Muscle layer of duodenum (tissue), 2 donors: ENCODE measurements around the gene GBF1.

ENCODE experiments used
- H3K27ac ChIP-seq: one replicate; pipeline ENCODE4 v1.7.0; 2013; ENCODE audit warnings: mild to moderate bottlenecking, low read length
- H3K27me3 ChIP-seq: one replicate; pipeline ENCODE4 v1.7.0; 2013; ENCODE audit warnings: low read depth, mild to moderate bottlenecking, control low read depth, low read length
- H3K36me3 ChIP-seq, 2 donors: one replicate each; pipeline ENCODE4 v1.7.0; 2013; ENCODE audit warnings: low read length in 2 of 2, control low read depth in 1 of 2, mild to moderate bottlenecking in 1 of 2; ENCODE audit not compliant: insufficient read depth in 2 of 2, control insufficient read depth in 1 of 2
- H3K4me1 ChIP-seq, 2 donors: one replicate each; pipeline ENCODE4 v1.7.0; 2013; ENCODE audit warnings: low read length in 2 of 2, mild to moderate bottlenecking in 2 of 2, control low read depth in 1 of 2, moderate library complexity in 1 of 2; ENCODE audit not compliant: insufficient read depth in 2 of 2, control insufficient read depth in 1 of 2
- H3K4me3 ChIP-seq, 2 donors: one replicate each; pipeline ENCODE4 v1.7.0; 2013; ENCODE audit warnings: low read length in 2 of 2, low read depth in 1 of 2, mild to moderate bottlenecking in 1 of 2
- H3K9me3 ChIP-seq, 2 donors: one replicate each; pipeline ENCODE4 v1.7.0; 2013; ENCODE audit warnings: low read length in 2 of 2, control low read depth in 1 of 2, mild to moderate bottlenecking in 1 of 2; ENCODE audit not compliant: control insufficient read depth in 1 of 2
- donor health status: healthy.

The GBF1 gene

DNA sequence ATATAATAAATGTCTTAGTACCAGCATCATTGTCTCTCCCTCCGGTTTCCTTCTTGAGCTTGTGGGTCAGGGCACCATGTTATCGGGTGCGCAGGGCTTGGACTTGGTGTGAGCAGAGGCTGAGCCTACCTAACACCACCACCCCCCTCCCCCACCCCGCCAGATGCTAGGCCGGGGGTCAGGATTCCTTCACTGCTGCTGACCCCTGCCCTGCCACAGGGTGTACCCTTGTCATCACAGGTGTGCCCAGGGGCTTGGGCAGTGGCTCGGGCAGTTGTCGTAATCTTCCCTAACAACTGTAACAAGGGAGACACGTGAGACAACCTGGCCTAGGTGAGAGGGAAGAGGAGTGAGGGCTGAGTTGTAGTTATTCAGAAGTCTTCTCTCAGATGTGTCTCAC, 137.5 kb downstream of the GBF1 start:
- Histone ChIP-seq H3K36me3 (peaks cover 31 to 53% of the 10 kb centered on the region in 2 donors), H3K9me3 (no peaks in the 10 kb centered on the region), H3K4me1 (peaks cover 0 to 4% of the 10 kb centered on the region in 2 donors), H3K4me3 (no peak overlapping the region), H3K27me3 (no peaks in the 10 kb centered on the region), H3K27ac (no peak overlapping the region)

GRCh38 chr10:102384053-102384452, 138.7 kb downstream of the GBF1 start:
- H3K9me3 ChIP-seq: no peaks in the 10 kb centered on the region
- H3K27ac ChIP-seq: no peak overlapping the region
- H3K27me3 ChIP-seq: no peaks in the 10 kb centered on the region
- peaks cover 29 to 43% of the 10 kb centered on the region in 2 donors for H3K36me3 ChIP-seq
- no peak overlapping the region for H3K4me3 ChIP-seq
- H3K4me1 ChIP-seq: peaks cover 0 to 4% of the 10 kb centered on the region in 2 donors

GRCh38 chr10:102384606-102385429, 139.5 kb downstream of the GBF1 start:
- peaks cover 0 to 4% of the 10 kb centered on the region in 2 donors for H3K4me1 ChIP-seq
- no peak overlapping the region for H3K4me3 ChIP-seq
- no peak overlapping the region for H3K27ac ChIP-seq
- no peaks in the 10 kb centered on the region for H3K27me3 ChIP-seq
- H3K9me3 ChIP-seq: no peaks in the 10 kb centered on the region
- H3K36me3 ChIP-seq: peaks cover 21 to 35% of the 10 kb centered on the region in 2 donors

- H3K36me3 ChIP-seq: no peaks in the 10 kb centered on the region
- peaks cover 0 to 11% of the 10 kb centered on the region in 2 donors for H3K4me1 ChIP-seq
- H3K27me3 ChIP-seq: no peaks in the 10 kb centered on the region
- H3K4me3 ChIP-seq: no peak overlapping the region
- H3K27ac ChIP-seq: no peak overlapping the region
- H3K9me3 ChIP-seq: no peaks in the 10 kb centered on the region
Measured at GRCh38 chr10:102389894-102390293, 144.6 kb downstream of the GBF1 start.

- Histone ChIP-seq H3K36me3 (peaks cover 4 to 5% of the 10 kb centered on the region in 2 donors), H3K27me3 (no peaks in the 10 kb centered on the region), H3K4me3 (no peak overlapping the region), H3K27ac (no peak overlapping the region), H3K9me3 (no peaks in the 10 kb centered on the region), H3K4me1 (peaks cover 10 to 21% of the 10 kb centered on the region in 2 donors)
Measured at GRCh38 chr10:102392306-102392705, 147.0 kb downstream of the GBF1 start.

GRCh38 chr10:102393411-102394078, 148.2 kb downstream of the GBF1 start:
- Histone ChIP-seq H3K36me3 (peaks cover 13 to 14% of the 10 kb centered on the region in 2 donors), H3K4me3 (peak overlapping the region; percentile 77 to 84), H3K27me3 (no peaks in the 10 kb centered on the region), H3K4me1 (peaks cover 10 to 33% of the 10 kb centered on the region in 2 donors), H3K9me3 (no peaks in the 10 kb centered on the region), H3K27ac (peak overlapping the region; percentile 90)

- Histone ChIP-seq H3K9me3 (no peaks in the 10 kb centered on the region), H3K27ac (peak overlapping the region; percentile 90), H3K36me3 (peaks cover 13 to 14% of the 10 kb centered on the region in 2 donors), H3K4me1 (peaks cover 10 to 38% of the 10 kb centered on the region in 2 donors), H3K27me3 (no peaks in the 10 kb centered on the region), H3K4me3 (peak overlapping the region; percentile 77 to 84)
Measured at GRCh38 chr10:102394079-102394800, 148.9 kb downstream of the GBF1 start.

DNA sequence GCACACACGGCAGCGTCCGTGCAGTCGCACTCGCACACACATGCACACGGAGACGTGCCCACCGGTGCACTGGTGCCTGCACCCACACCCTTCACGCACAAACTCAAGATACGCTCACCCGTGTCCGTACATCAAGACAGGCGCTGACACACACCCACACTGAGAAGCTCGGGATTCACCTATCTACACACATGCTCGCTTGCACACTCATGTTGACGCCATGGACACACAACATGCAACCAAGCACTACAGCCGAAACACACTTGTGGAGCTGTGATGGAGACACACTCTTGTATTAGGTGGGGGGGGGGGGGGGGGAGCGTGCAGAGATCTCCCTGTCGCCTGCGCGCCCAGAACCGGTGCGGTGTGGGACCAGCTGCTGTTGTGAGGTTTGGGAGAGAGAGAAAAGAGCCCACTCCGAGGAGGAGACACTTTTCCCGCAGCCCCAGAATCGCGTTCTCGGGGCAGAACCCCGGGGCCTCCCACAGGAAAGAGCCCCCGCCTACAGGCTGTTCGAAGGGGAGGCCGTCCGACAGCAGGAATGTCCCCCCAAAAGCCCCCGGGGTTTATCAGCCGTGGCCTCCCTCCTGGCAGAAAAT, 149.6 kb downstream of the GBF1 start:
- peak overlapping the region; percentile 77 to 84 for H3K4me3 ChIP-seq
- no peaks in the 10 kb centered on the region for H3K27me3 ChIP-seq
- H3K27ac ChIP-seq: peak overlapping the region; percentile 90
- H3K9me3 ChIP-seq: no peaks in the 10 kb centered on the region
- H3K4me1 ChIP-seq: peaks cover 10 to 43% of the 10 kb centered on the region in 2 donors
- H3K36me3 ChIP-seq: peaks cover 13 to 14% of the 10 kb centered on the region in 2 donors

GRCh38 chr10:102395400-102396316, 150.3 kb downstream of the GBF1 start, which contains the start of gene NFKB2:
NFKB2 (plus strand) TSS chr10:102395705; CDS start chr10:102395960, 255 bp downstream.
- Histone ChIP-seq H3K36me3 (peaks cover 14 to 20% of the 10 kb centered on the region in 2 donors), H3K27me3 (no peaks in the 10 kb centered on the region), H3K9me3 (no peaks in the 10 kb centered on the region), H3K27ac (peak within 1 kb of the TSS; percentile 90), H3K4me1 (peaks cover 10 to 51% of the 10 kb centered on the region in 2 donors), H3K4me3 (peak within 1 kb of the TSS; percentile 77 to 84)

GRCh38 chr10:102396317-102396650, 151.0 kb downstream of the GBF1 start:
- H3K4me3 ChIP-seq: peak overlapping the region; percentile 59 to 77
- peak overlapping the region; percentile 72 for H3K27ac ChIP-seq
- no peaks in the 10 kb centered on the region for H3K27me3 ChIP-seq
- peaks cover 10 to 52% of the 10 kb centered on the region in 2 donors for H3K4me1 ChIP-seq
- peaks cover 18 to 24% of the 10 kb centered on the region in 2 donors for H3K36me3 ChIP-seq
- H3K9me3 ChIP-seq: no peaks in the 10 kb centered on the region
